H1 (cell line): Measurements from ENCODE around the gene TCEA3. TPM values are rescaled to one million over a fixed set of nuclear protein-coding genes. Genes with fewer than 3 reads are reported as not detected.

Source experiments
- CHD1 ChIP-seq: IDR thresholded peaks from 2 replicates; pipeline ENCODE4 v1.6.1; 2012; ENCODE audit warnings: low read depth, low read length, improper control_type of control experiment
- TCF12 ChIP-seq: IDR thresholded peaks from 2 replicates; pipeline ENCODE4 v1.6.1; 2011; ENCODE audit warnings: low read depth, mild to moderate bottlenecking, low read length
- polyA plus RNA-seq, 7 experiments: library from polyadenylated mRNA; depleted of rRNA in 3 of 7; stranded (reverse) in 5 of 7; unstranded in 2 of 7; fragments of >200 nt in 5 of 7; fragments of 200-250 nt in 2 of 7; gene quantifications; 1 replicate in 5 of 7; 2 replicates in 1 of 7; 4 replicates in 1 of 7; pipeline versions ENCODE4 v1.2.1 to v1.2.3, GENCODE V29; 2011 to 2013; ENCODE audit warnings: missing spikeins in 2 of 7, mixed read lengths in 2 of 7
- total RNA-seq: library from RNA; stranded (reverse); fragmentation: NEBNext Ultra II Directional; extraction: Animal tissue kit (Norgen Biotek cat#: 25700); gene quantifications from 2 replicates; pipeline ENCODE4 v1.2.1, GENCODE V29; 2021

TCEA3 gene
- total and polyA plus RNA-seq, 2 of the 8 experiments (the other 6 are each of a cell fraction or from before 2014, with no cell fraction given): 0.08 TPM; not detected in 1

GRCh38 chr1:23422241-23422877, 2.2 kb downstream of the TCEA3 start (continued):
- TF ChIP-seq TCF12 (no peak), CHD1 (no peak)
- TF ChIP-seq, all 59 proteins: peak for 0
